AG09309 (cell line): ENCODE measurements around the gene CXCR1.

Source experiments
- DNase-seq: peaks from one replicate; pipeline ENCODE4 v3.0.0-alpha.2; 2010; ENCODE audit warnings: low read depth
- H3K4me3 ChIP-seq: 2 replicates; pipeline ENCODE4 v1.5.1; 2011; ENCODE audit warnings: mild to moderate bottlenecking, low read depth, low read length, moderate library complexity; ENCODE audit not compliant: control insufficient read depth
- TF ChIP-seq, protein P1 (sequence below): IDR thresholded peaks from 2 replicates; pipeline ENCODE4 v1.5.1; 2011; ENCODE audit warnings: mild to moderate bottlenecking, low read depth, low read length, inconsistent platforms; ENCODE audit not compliant: insufficient read depth, control insufficient read depth; ENCODE audit errors: missing control alignments

Gene CXCR1

DNA sequence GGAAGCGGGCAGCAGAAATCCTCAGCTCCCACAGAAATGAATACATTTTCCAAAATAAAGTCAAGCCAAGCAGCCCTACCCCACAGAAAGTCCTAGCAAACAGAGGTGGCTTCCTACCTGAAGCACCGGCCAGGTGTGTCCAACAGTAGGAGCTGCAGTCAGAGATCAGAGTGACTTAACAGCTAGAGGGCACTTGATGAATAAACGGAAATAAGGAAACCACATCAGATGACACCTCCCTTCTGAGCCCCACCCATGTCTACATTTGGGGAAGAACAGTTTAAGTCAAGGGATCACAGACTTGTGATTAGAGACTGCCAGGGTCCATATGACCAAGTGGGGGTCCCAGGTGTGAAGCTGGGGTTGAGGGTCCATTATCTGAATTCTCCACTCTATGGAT, at the start of gene CXCR1:
Gene CXCR1 (minus strand): TSS at position 172 of the 400 bp plus-strand sequence. CDS start 1,751 bp downstream, outside the sequence.
- no peak for DNase-seq
- no peak within 1 kb of the TSS for H3K4me3 ChIP-seq
- TF ChIP-seq, protein P1, sequence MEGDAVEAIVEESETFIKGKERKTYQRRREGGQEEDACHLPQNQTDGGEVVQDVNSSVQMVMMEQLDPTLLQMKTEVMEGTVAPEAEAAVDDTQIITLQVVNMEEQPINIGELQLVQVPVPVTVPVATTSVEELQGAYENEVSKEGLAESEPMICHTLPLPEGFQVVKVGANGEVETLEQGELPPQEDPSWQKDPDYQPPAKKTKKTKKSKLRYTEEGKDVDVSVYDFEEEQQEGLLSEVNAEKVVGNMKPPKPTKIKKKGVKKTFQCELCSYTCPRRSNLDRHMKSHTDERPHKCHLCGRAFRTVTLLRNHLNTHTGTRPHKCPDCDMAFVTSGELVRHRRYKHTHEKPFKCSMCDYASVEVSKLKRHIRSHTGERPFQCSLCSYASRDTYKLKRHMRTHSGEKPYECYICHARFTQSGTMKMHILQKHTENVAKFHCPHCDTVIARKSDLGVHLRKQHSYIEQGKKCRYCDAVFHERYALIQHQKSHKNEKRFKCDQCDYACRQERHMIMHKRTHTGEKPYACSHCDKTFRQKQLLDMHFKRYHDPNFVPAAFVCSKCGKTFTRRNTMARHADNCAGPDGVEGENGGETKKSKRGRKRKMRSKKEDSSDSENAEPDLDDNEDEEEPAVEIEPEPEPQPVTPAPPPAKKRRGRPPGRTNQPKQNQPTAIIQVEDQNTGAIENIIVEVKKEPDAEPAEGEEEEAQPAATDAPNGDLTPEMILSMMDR, result no peak

DNA sequence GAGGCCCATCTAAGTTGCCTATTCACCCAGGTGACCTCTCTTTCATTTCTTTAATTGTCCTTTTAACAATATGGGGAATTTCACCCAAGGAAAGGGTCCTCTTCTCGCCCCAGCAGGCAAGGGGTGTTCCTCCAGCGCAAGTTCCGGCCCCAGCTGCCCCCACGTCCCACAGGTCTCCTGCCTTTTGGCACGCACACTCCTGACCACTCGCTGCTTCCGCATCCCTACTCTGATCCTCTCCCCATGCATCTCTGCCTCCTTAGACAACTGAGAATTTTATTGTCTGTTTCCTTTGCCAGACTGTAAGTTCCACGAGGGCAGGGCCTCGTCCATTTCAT, 49.5 kb upstream of the CXCR1 start:
- H3K4me3 ChIP-seq, result peak overlapping the region; percentile 72
- DNase-seq, result no peak
- TF ChIP-seq, protein P1, result no peak

DNA sequence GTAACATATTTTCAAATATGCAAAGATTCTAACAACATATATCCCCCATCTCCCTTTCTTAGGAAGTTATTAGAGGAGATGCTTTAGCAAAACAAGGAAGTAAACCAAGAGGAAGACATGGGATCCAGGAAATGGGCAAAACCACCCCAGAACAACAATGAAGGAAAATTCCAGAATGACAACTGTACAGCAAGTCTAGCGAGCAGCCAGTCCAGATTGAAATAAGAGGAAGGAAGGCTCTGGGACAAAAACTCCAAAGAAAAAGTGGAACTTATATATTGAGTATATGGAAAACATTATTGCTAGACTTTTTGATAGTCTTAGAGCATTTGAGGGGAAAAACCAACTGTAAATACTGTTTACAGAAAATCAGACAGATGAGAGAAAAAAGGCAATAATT, 47.4 kb upstream of the CXCR1 start:
- no peak overlapping the region for H3K4me3 ChIP-seq
- TF ChIP-seq, protein P1, result no peak
- no peak for DNase-seq

DNA sequence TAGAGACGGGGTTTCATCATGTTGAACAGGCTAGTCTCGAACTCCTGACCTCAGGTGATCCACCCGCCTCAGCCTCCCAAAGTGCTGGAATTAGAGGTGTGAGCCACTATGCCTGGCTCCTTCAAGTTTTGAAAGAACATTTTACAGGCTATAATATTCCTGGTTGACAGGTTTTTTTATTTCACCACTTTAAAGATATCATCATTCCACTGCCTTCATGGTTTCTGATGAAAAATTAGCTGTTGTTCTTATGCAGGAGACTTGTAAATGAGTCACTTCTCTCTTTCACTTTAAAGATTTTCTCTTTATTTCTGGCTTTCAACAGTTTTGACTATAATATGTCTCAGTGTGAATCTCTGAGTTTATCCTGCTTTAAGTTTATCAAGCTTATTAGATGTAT, 42.3 kb upstream of the CXCR1 start:
- no peak overlapping the region for H3K4me3 ChIP-seq
- DNase-seq, result no peak
- TF ChIP-seq, protein P1, result no peak

DNA sequence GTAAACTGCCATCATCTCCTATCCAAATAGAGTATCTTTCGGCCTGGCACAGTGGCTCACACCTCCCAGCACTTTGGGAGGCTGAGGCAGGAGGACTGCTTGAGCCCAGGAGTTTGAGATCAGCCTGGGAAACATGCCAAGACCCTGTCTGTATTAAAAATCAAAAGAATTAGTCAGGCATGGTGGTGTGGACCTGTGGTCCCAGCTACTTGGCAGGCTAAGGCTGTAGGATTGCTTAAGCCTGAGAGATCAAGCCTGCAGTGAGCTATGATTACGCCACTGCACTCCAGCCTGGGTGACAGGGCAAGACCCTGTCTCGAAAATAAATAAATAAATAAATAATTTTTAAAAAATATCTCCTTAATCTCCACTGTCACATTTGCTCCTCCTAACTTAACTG, 35.5 kb upstream of the CXCR1 start:
- no peak for DNase-seq
- TF ChIP-seq, protein P1, result no peak
- H3K4me3 ChIP-seq, result no peak overlapping the region

DNA sequence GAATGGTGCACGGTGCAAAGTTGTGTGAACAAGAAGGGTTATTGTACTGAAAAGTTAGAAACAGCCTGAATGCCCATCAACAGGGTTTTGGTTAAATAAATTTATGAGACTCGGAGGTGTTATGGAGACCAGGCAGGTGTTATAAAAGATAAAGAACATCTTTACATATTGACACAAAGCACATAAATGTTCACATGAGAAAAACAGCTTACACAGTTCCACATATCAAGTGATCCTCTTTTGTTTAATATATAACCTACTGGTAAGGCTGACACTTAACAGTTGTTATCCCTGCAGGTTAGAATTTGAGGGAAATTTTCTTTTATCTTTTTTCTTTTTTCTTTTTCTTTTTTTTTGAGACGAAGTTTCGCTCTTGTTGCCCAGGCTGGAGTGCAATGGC, 30.2 kb upstream of the CXCR1 start:
- no peak overlapping the region for H3K4me3 ChIP-seq

More for the DNA sequence above, 30.2 kb upstream of the CXCR1 start:
- TF ChIP-seq, protein P1, result no peak
- no peak for DNase-seq
